GM23248 (cell line): ENCODE data around the gene PLA2G2A. TPM values are rescaled to one million over a fixed set of nuclear protein-coding genes. Genes with fewer than 3 reads are reported as not detected.
"Not testable (repeated sequence)": the region's sequence is repeated elsewhere in the genome, so short reads cannot be mapped to it uniquely, and the experiment has no call there.

Experiments
- DNase-seq: peaks from one replicate; pipeline ENCODE4 v3.0.0-alpha.2; 2015
- H2AFZ ChIP-seq: fragments of 200-600 bp; sonication (generic); 2 replicates; pipeline ENCODE4 v1.6.1; 2016; ENCODE audit warnings: antibody characterized with exemption
- H3F3A ChIP-seq: fragments of 200-600 bp; sonication (generic); 2 replicates; pipeline ENCODE4 v1.6.1; 2016; ENCODE audit warnings: mild to moderate bottlenecking, antibody characterized with exemption, mixed run types; ENCODE audit not compliant: insufficient read depth
- H3K27ac ChIP-seq: fragments of 200-600 bp; sonication (generic); 2 replicates; pipeline ENCODE4 v1.5.1; 2016; ENCODE audit warnings: mild to moderate bottlenecking
- H3K27me3 ChIP-seq: fragments of 200-600 bp; sonication (generic); replicated peaks from 2 replicates; pipeline ENCODE4 v1.6.1; 2016; ENCODE audit warnings: mild to moderate bottlenecking; ENCODE audit not compliant: insufficient read depth
- H3K36me3 ChIP-seq: fragments of 200-600 bp; sonication (generic); 2 replicates; pipeline ENCODE4 v1.6.1; 2016; ENCODE audit warnings: low read depth, mild to moderate bottlenecking
- H3K4me1 ChIP-seq: fragments of 200-600 bp; sonication (generic); 2 replicates; pipeline ENCODE4 v1.6.1; 2016; ENCODE audit warnings: mild to moderate bottlenecking; ENCODE audit not compliant: insufficient read depth
- H3K4me2 ChIP-seq: fragments of 200-600 bp; sonication (generic); one replicate; pipeline ENCODE4 v1.6.1; 2016; ENCODE audit warnings: mild to moderate bottlenecking; ENCODE audit not compliant: unreplicated experiment
- H3K4me3 ChIP-seq: fragments of 200-600 bp; sonication (generic); 2 replicates; pipeline ENCODE4 v1.5.1; 2016; ENCODE audit warnings: mild to moderate bottlenecking
- H3K79me2 ChIP-seq: fragments of 200-600 bp; sonication (generic); 2 replicates; pipeline ENCODE4 v1.6.1; 2016; ENCODE audit warnings: mild to moderate bottlenecking; ENCODE audit not compliant: insufficient read depth
- H3K9ac ChIP-seq: fragments of 200-600 bp; sonication (generic); 2 replicates; pipeline ENCODE4 v1.6.1; 2016; ENCODE audit warnings: mild to moderate bottlenecking
- H3K9me2 ChIP-seq: fragments of 200-600 bp; sonication (generic); 2 replicates; pipeline ENCODE4 v1.6.1; 2016; ENCODE audit warnings: mixed run types, mild to moderate bottlenecking, moderate library complexity; ENCODE audit not compliant: insufficient read depth
- H3K9me3 ChIP-seq: fragments of 200-600 bp; sonication (generic); one replicate; pipeline ENCODE4 v1.6.1; 2017; ENCODE audit warnings: low read depth
- H4K20me1 ChIP-seq: fragments of 200-600 bp; sonication (generic); 2 replicates; pipeline ENCODE4 v1.6.0; 2016; ENCODE audit not compliant: insufficient read depth
- EZH2 ChIP-seq: fragments of 200-600 bp; sonication (generic); IDR thresholded peaks from 2 replicates; pipeline ENCODE4 v1.6.1; 2018; ENCODE audit warnings: antibody characterized with exemption, mild to moderate bottlenecking; ENCODE audit not compliant: insufficient read depth, poor library complexity, severe bottlenecking
- EZH2phosphoT487 ChIP-seq: fragments of 200-600 bp; sonication (generic); IDR thresholded peaks from 2 replicates; pipeline ENCODE4 v1.6.1; 2018; ENCODE audit warnings: antibody characterized with exemption, moderate library complexity, mild to moderate bottlenecking, low read depth; ENCODE audit not compliant: insufficient read depth
- WGBS, 2 experiments: methylation state at CpG; one replicate each; pipeline ENCODE4 v1.1.6; 2015 to 2017; ENCODE audit warnings: low lambda C conversion rate in 2 of 2, low coverage in 1 of 2; ENCODE audit errors: missing lambda C conversion rate in 2 of 2; 5-methylcytosine and 5-hydroxymethylcytosine counted together
- in situ Hi-C: fragments of 300-500 bp; cut with MboI; formaldehyde crosslinking; loops from 2 replicates; pipeline ENCODE4 v1.15.0; 2020
- polyA plus RNA-seq: library from polyadenylated mRNA; unstranded; fragments of >200 nt; fragmentation: Nextera tagmentation; extraction: Ambion mirVana; gene quantifications from 2 replicates; pipeline ENCODE4 v1.2.1, GENCODE V29; 2016
- total RNA-seq: library from RNA; depleted of rRNA; stranded (reverse); fragments of >200 nt; shearing (Covaris generic); gene quantifications from 2 replicates; pipeline ENCODE4 v1.2.3, GENCODE V29; 2014; rRNA removed

PLA2G2A gene
- total and polyA plus RNA-seq, 2 experiments from 2014 or later: 0.35 TPM; not detected in 1

GRCh38 chr1:19934336-19934735 is 45.1 kb downstream of the PLA2G2A start:
- Histone ChIP-seq H3K9ac (no peak overlapping the region), H3K9me3 (peaks cover 3% of the 10 kb centered on the region), H3K4me1 (no peaks in the 10 kb centered on the region), H3K9me2 (no peaks in the 10 kb centered on the region), H3K27me3 (no peaks in the 10 kb centered on the region), H4K20me1 (no peaks in the 10 kb centered on the region), H3F3A (no peaks in the 10 kb centered on the region), H3K4me3 (no peak overlapping the region), H2AFZ (no peak overlapping the region), H3K79me2 (no peaks in the 10 kb centered on the region), H3K36me3 (no peaks in the 10 kb centered on the region), H3K27ac (no peak overlapping the region), H3K4me2 (no peak overlapping the region)
- no peak for DNase-seq
- in situ Hi-C loops: no loop called here
- WGBS, 2 experiments: 29 to 37% methylated on average over 7 of the region's 7 CpGs
- no peak for TF ChIP-seq EZH2phosphoT487
- no peak for TF ChIP-seq EZH2

GRCh38 chr1:19932866-19933265 is 46.6 kb downstream of the PLA2G2A start:
- no peak overlapping the region for H3K9ac ChIP-seq
- WGBS, 2 experiments: 38 to 39% methylated on average over 1 of the region's 1 CpG
- TF ChIP-seq EZH2 (no peak), EZH2phosphoT487 (no peak)
- H3K4me3 ChIP-seq: no peak overlapping the region
- no peak overlapping the region for H3K4me2 ChIP-seq
- no peaks in the 10 kb centered on the region for H3K36me3 ChIP-seq
- no peaks in the 10 kb centered on the region for H3F3A ChIP-seq
- DNase-seq: no peak
- no peak overlapping the region for H2AFZ ChIP-seq
- no peak overlapping the region for H3K27ac ChIP-seq
- H3K79me2 ChIP-seq: no peaks in the 10 kb centered on the region
- H3K9me2 ChIP-seq: no peaks in the 10 kb centered on the region
- no peaks in the 10 kb centered on the region for H3K4me1 ChIP-seq
- H3K9me3 ChIP-seq: peaks cover 3% of the 10 kb centered on the region
- H3K27me3 ChIP-seq: no peaks in the 10 kb centered on the region
- no peaks in the 10 kb centered on the region for H4K20me1 ChIP-seq
- in situ Hi-C loops: no loop called here

- H3F3A ChIP-seq, in situ Hi-C loops, H3K36me3 ChIP-seq, H3K4me2 ChIP-seq, H2AFZ ChIP-seq, H3K79me2 ChIP-seq, DNase-seq, H4K20me1 ChIP-seq, H3K27me3 ChIP-seq, H3K9me3 ChIP-seq, H3K27ac ChIP-seq, H3K9me2 ChIP-seq, H3K4me1 ChIP-seq, H3K4me3 ChIP-seq, H3K9ac ChIP-seq: not testable (repeated sequence)
- 57 to 62% methylated on average over 3 of the region's 3 CpGs for WGBS, 2 experiments
Observed at GRCh38 chr1:19927130-19927421, 52.3 kb downstream of the PLA2G2A start.

- Histone ChIP-seq H3K4me3 (no peak overlapping the region), H3K36me3 (no peaks in the 10 kb centered on the region), H2AFZ (no peak overlapping the region), H3K9ac (no peak overlapping the region), H3F3A (no peaks in the 10 kb centered on the region), H3K27me3 (no peaks in the 10 kb centered on the region), H3K4me1 (no peaks in the 10 kb centered on the region), H3K79me2 (no peaks in the 10 kb centered on the region), H3K27ac (no peak overlapping the region), H3K9me2 (no peaks in the 10 kb centered on the region), H4K20me1 (no peaks in the 10 kb centered on the region), H3K9me3 (no peaks in the 10 kb centered on the region), H3K4me2 (no peak overlapping the region)
- no peak for DNase-seq
- 50 to 53% methylated on average over 8 of the region's 8 CpGs for WGBS, 2 experiments
- in situ Hi-C loops: no loop called here
- no peak for TF ChIP-seq EZH2phosphoT487
- TF ChIP-seq EZH2: no peak
Observed at GRCh38 chr1:19926296-19927129, 52.9 kb downstream of the PLA2G2A start.

Other genes starting within 250 kb of the PLA2G2A start
- 24.5 and 25.9 TPM in 2 replicates for gene TMCO4, start 179.7 kb downstream of the PLA2G2A start, total RNA-seq
- 10.5 and 10.7 TPM in 2 replicates for gene TMCO4, start 179.7 kb downstream of the PLA2G2A start, polyA plus RNA-seq
- not detected in 2 replicates for gene RNF186, start 164.3 kb downstream of the PLA2G2A start, total RNA-seq
- gene RNF186, start 164.3 kb downstream of the PLA2G2A start, polyA plus RNA-seq: not detected in 2 replicates
- 3.2 and 4.8 TPM in 2 replicates for gene OTUD3, start 97.2 kb downstream of the PLA2G2A start, total RNA-seq
- gene OTUD3, start 97.2 kb downstream of the PLA2G2A start, polyA plus RNA-seq: 1.7 and 1.8 TPM in 2 replicates
- gene PLA2G2E, start 56.0 kb downstream of the PLA2G2A start, total RNA-seq: not detected in 2 replicates
- not detected in 2 replicates for gene PLA2G2E, start 56.0 kb downstream of the PLA2G2A start, polyA plus RNA-seq
- not detected in 2 replicates for gene PLA2G5, start 90.6 kb upstream of the PLA2G2A start, total RNA-seq
- 0.16 and 0.33 TPM in 2 replicates for gene PLA2G5, start 90.6 kb upstream of the PLA2G2A start, polyA plus RNA-seq
- not detected in 2 replicates for gene PLA2G2D, start 139.9 kb upstream of the PLA2G2A start, total RNA-seq
- gene PLA2G2D, start 139.9 kb upstream of the PLA2G2A start, polyA plus RNA-seq: not detected in 2 replicates
- gene PLA2G2F, start 159.7 kb upstream of the PLA2G2A start, total RNA-seq: not detected in 2 replicates
- not detected in 2 replicates for gene PLA2G2F, start 159.7 kb upstream of the PLA2G2A start, polyA plus RNA-seq
- 0.11 TPM in 1 of 2 replicates, not detected in the other for gene UBXN10, start 206.5 kb upstream of the PLA2G2A start, total RNA-seq
- not detected in 2 replicates for gene UBXN10, start 206.5 kb upstream of the PLA2G2A start, polyA plus RNA-seq
- gene PLA2G2C, start 206.9 kb upstream of the PLA2G2A start, total RNA-seq: not detected in 2 replicates
- gene PLA2G2C, start 206.9 kb upstream of the PLA2G2A start, polyA plus RNA-seq: not detected in 2 replicates